HEK293 (cell line): ENCODE measurements around the gene MBNL2.

Experiments
- CTCF ChIA-PET: fragments of 350-600 bp; formaldehyde crosslinking; extraction: SDS; loops from one replicate; lab custom pipeline; 2021; ENCODE audit warnings: antibody characterized with exemption; lab: Yijun Ruan, JAX
- POLR2A ChIA-PET: fragments of 300-600 bp; formaldehyde crosslinking; extraction: SDS; loops from one replicate; lab custom pipeline; 2020; ENCODE audit warnings: antibody characterized with exemption, inconsistent platforms; lab: Yijun Ruan, JAX
- H3K27ac ChIP-seq: fragments of 200-500 bp; sonication (Bioruptor generic); 2 replicates; pipeline ENCODE4 v1.5.1; 2014; ENCODE audit warnings: low read depth, low read length, control low read depth, inconsistent platforms; ENCODE audit errors: extremely low read depth
- H3K36me3 ChIP-seq, 2 experiments: fragments of 200-500 bp in 1 of 2; sonication (Bioruptor generic) in 1 of 2; 1 replicate in 1 of 2; 2 replicates in 1 of 2; pipeline ENCODE4 v1.5.1; 2014 to 2017; ENCODE audit warnings: inconsistent platforms in 2 of 2, low read length in 2 of 2; ENCODE audit not compliant: control insufficient read depth in 2 of 2, insufficient read depth in 1 of 2
- H3K4me1 ChIP-seq: fragments of 200-500 bp; sonication (Bioruptor generic); 2 replicates; pipeline ENCODE4 v1.5.1; 2014; ENCODE audit warnings: mild to moderate bottlenecking, low read length, inconsistent platforms; ENCODE audit not compliant: control insufficient read depth, insufficient read depth
- H3K4me3 ChIP-seq: 2 replicates; pipeline ENCODE4 v1.5.1; 2011; ENCODE audit warnings: low read depth, mild to moderate bottlenecking, control low read depth, low read length, moderate library complexity
- H3K9me3 ChIP-seq: fragments of 200-500 bp; sonication (Bioruptor generic); 2 replicates; pipeline ENCODE4 v1.5.1; 2014; ENCODE audit warnings: low read depth, low read length, inconsistent platforms; ENCODE audit not compliant: control insufficient read depth, insufficient read depth
- ATF2 ChIP-seq: fragments of 450-650 bp; formaldehyde crosslinking; IDR thresholded peaks from 2 replicates; pipeline ENCODE4 v1.5.1; 2016; ENCODE audit warnings: missing biosample characterization, missing genetic modification characterization, low read depth
- EGR2 ChIP-seq: fragments of 450-650 bp; formaldehyde crosslinking; IDR thresholded peaks from 2 replicates; pipeline ENCODE4 v1.5.1; 2016; ENCODE audit warnings: low read depth, missing biosample characterization, missing genetic modification characterization
- FEZF1 ChIP-seq: fragments of 450-650 bp; formaldehyde crosslinking; IDR thresholded peaks from 2 replicates; pipeline ENCODE4 v1.5.1; 2016; ENCODE audit warnings: missing biosample characterization, missing genetic modification characterization
- GLIS1 ChIP-seq: fragments of 450-650 bp; formaldehyde crosslinking; IDR thresholded peaks from 2 replicates; pipeline ENCODE4 v1.5.1; 2016; ENCODE audit warnings: missing biosample characterization, missing genetic modification characterization
- GLIS2 ChIP-seq: fragments of 450-650 bp; formaldehyde crosslinking; IDR thresholded peaks from 2 replicates; pipeline ENCODE4 v1.5.1; 2016; ENCODE audit warnings: missing biosample characterization, missing genetic modification characterization
- KLF10 ChIP-seq: fragments of 450-650 bp; IDR thresholded peaks from 2 replicates; pipeline ENCODE4 v1.5.1; 2018; ENCODE audit warnings: missing biosample characterization, mild to moderate bottlenecking, missing genetic modification characterization
- PRDM6 ChIP-seq: fragments of 450-650 bp; formaldehyde crosslinking; IDR thresholded peaks from 2 replicates; pipeline ENCODE4 v1.5.1; 2017; ENCODE audit warnings: missing biosample characterization, missing genetic modification characterization
- TRIM28 ChIP-seq: IDR thresholded peaks from 2 replicates; pipeline ENCODE4 v1.6.1; 2011; ENCODE audit warnings: low read length, control low read depth, borderline replicate concordance
- TSHZ1 ChIP-seq: fragments of 450-650 bp; formaldehyde crosslinking; IDR thresholded peaks from 2 replicates; pipeline ENCODE4 v1.5.1; 2016; ENCODE audit warnings: missing biosample characterization, missing genetic modification characterization, borderline replicate concordance
- ZNF175 ChIP-seq: fragments of 450-650 bp; formaldehyde crosslinking; IDR thresholded peaks from 2 replicates; pipeline ENCODE4 v1.5.1; 2016; ENCODE audit warnings: missing biosample characterization, missing genetic modification characterization
- ZNF341 ChIP-seq: fragments of 450-650 bp; formaldehyde crosslinking; IDR thresholded peaks from 2 replicates; pipeline ENCODE4; 2016; ENCODE audit warnings: low read depth, missing biosample characterization, missing genetic modification characterization
- ZNF391 ChIP-seq: fragments of 450-650 bp; formaldehyde crosslinking; IDR thresholded peaks from 2 replicates; pipeline ENCODE4 v1.5.1; 2016; ENCODE audit warnings: low read depth, missing biosample characterization, missing genetic modification characterization, borderline replicate concordance
- ZNF558 ChIP-seq: fragments of 450-650 bp; formaldehyde crosslinking; IDR thresholded peaks from 2 replicates; pipeline ENCODE4 v1.5.1; 2016; ENCODE audit warnings: missing biosample characterization, missing genetic modification characterization
- ZNF585B ChIP-seq: fragments of 450-650 bp; formaldehyde crosslinking; IDR thresholded peaks from 2 replicates; pipeline ENCODE4 v1.5.1; 2016; ENCODE audit warnings: missing biosample characterization, missing genetic modification characterization
- ZNF621 ChIP-seq: fragments of 450-650 bp; formaldehyde crosslinking; IDR thresholded peaks from 2 replicates; pipeline ENCODE4 v1.5.1; 2017; ENCODE audit warnings: missing biosample characterization, missing genetic modification characterization
- ZNF670 ChIP-seq: fragments of 450-650 bp; formaldehyde crosslinking; IDR thresholded peaks from 2 replicates; pipeline ENCODE4 v1.5.1; 2016; ENCODE audit warnings: missing biosample characterization, missing genetic modification characterization, low read depth
- ZNF747 ChIP-seq: fragments of 450-650 bp; formaldehyde crosslinking; IDR thresholded peaks from 2 replicates; pipeline ENCODE4 v1.5.1; 2016; ENCODE audit warnings: missing biosample characterization, missing genetic modification characterization
- ZNF76 ChIP-seq: fragments of 450-650 bp; formaldehyde crosslinking; IDR thresholded peaks from 2 replicates; pipeline ENCODE4; 2016; ENCODE audit warnings: low read depth, missing biosample characterization, missing genetic modification characterization, borderline replicate concordance
- ZNF777 ChIP-seq: fragments of 450-650 bp; formaldehyde crosslinking; IDR thresholded peaks from 2 replicates; pipeline ENCODE4 v1.5.1; 2017; ENCODE audit warnings: missing biosample characterization, missing genetic modification characterization, borderline replicate concordance

MBNL2 gene

GRCh38 chr13:97287047-97287383 is 64.9 kb downstream of the MBNL2 start (continued):
- TF ChIP-seq PRDM6 = no peak
- no peak for TF ChIP-seq ZNF341 (tag by site-specific recombination)
- TF ChIP-seq ZNF621 (tag by site-specific recombination) = no peak
- no peak for TF ChIP-seq ZNF747
- TF ChIP-seq ZNF391 (tag by site-specific recombination) = no peak
- TF ChIP-seq, all 188 proteins: peak for 0

- Histone ChIP-seq H3K9me3 (no peaks in the 10 kb centered on the region), H3K27ac (no peak overlapping the region)
- POLR2A ChIA-PET = no interaction called here
Observed at GRCh38 chr13:97288486-97288900, 66.4 kb downstream of the MBNL2 start.

More at GRCh38 chr13:97288486-97288900, 66.4 kb downstream of the MBNL2 start:
- Histone ChIP-seq H3K4me1 (no peaks in the 10 kb centered on the region), H3K36me3 (no peaks in the 10 kb centered on the region), H3K4me3 (no peak overlapping the region)
- CTCF ChIA-PET = interaction anchor here (1.1 kb wide), 1 partner anchor 178 kb away, joined by 3 read pairs; no protein-coding TSS in a partner anchor
- TF ChIP-seq ZNF175 (tag by site-specific recombination) (no peak), EGR2 (tag by site-specific recombination) (no peak), ZNF747 (no peak), TRIM28 (no peak), ZNF670 (no peak), FEZF1 (tag by site-specific recombination) (no peak), GLIS1 (tag by site-specific recombination) (no peak), ZNF777 (tag by site-specific recombination) (no peak), ATF2 (no peak), GLIS2 (tag by site-specific recombination) (no peak), KLF10 (tag by site-specific recombination) (no peak), ZNF585B (tag by site-specific recombination) (no peak), TSHZ1 (tag by site-specific recombination) (no peak), ZNF558 (tag by site-specific recombination) (no peak), ZNF76 (tag by site-specific recombination) (no peak)
